Right lobe of liver (tissue), 6 donors: ENCODE results near the gene C2CD3. TPM values are rescaled to one million over a fixed set of nuclear protein-coding genes. Genes with fewer than 3 reads are reported as not detected.
A peak's percentile ranks its signal among the peaks of the same experiment; 100 is the strongest.

Experiments used
- ATAC-seq, 4 donors: fragments of 200-7000 bp; cut with Tn5 transposase; one replicate each; pipeline ENCODE4 v1.9.1; 2020; ENCODE audit warnings: mild to moderate bottlenecking in 4 of 4, moderate library complexity in 4 of 4
- DNase-seq, 3 donors: peaks; one replicate each; pipeline ENCODE4 v3.0.0-alpha.2; 2020
- H3K27ac ChIP-seq, 3 donors: fragments of 200-600 bp; one replicate each; pipeline ENCODE4 v1.8.0; 2022
- H3K27me3 ChIP-seq, 2 donors: fragments of 200-600 bp; one replicate each; pipeline ENCODE4 v1.8.0; 2022
- H3K36me3 ChIP-seq, 4 donors: fragments of 200-600 bp; sonication (generic) in 1 of 4; one replicate each; pipeline versions ENCODE4 v1.5.1 to v1.8.0; 2017 to 2022; ENCODE audit warnings: control low read depth in 1 of 4
- H3K4me1 ChIP-seq, 4 donors: fragments of 200-600 bp; sonication (generic) in 1 of 4; one replicate each; pipeline versions ENCODE4 v1.5.1 to v1.8.0; 2017 to 2022; ENCODE audit warnings: control low read depth in 1 of 4
- H3K4me3 ChIP-seq, 3 donors: fragments of 200-600 bp; one replicate each; pipeline ENCODE4 v1.8.0; 2022
- H3K9me3 ChIP-seq, 4 donors: fragments of 200-600 bp; sonication (generic) in 1 of 4; one replicate each; pipeline versions ENCODE4 v1.5.1 to v1.8.0; 2017 to 2022; ENCODE audit warnings: control low read depth in 1 of 4
- CTCF ChIP-seq, 4 donors: fragments of 200-600 bp in 3 of 4; fragments of 450-650 bp in 1 of 4; IDR thresholded peaks; one replicate each; pipeline versions ENCODE4 v1.5.1 to v1.8.0; 2016 to 2022; ENCODE audit warnings: antibody characterized with exemption in 4 of 4, mild to moderate bottlenecking in 2 of 4
- POLR2A ChIP-seq: fragments of 450-650 bp; IDR thresholded peaks from one replicate; pipeline ENCODE4 v1.6.1; 2017; ENCODE audit warnings: antibody characterized with exemption, mild to moderate bottlenecking
- WGBS: methylation state at CpG from one replicate; pipeline ENCODE4 v1.1.6; 2018; ENCODE audit warnings: low coverage, low lambda C conversion rate; ENCODE audit not compliant: insufficient coverage; ENCODE audit errors: missing lambda C conversion rate; 5-methylcytosine and 5-hydroxymethylcytosine counted together
- intact Hi-C, 2 donors: fragments of 100-400 bp; cut with DNase I; formaldehyde crosslinking; loops; one replicate each; pipeline versions ENCODE4 v1.11.2 to v1.14.1; 2022
- total RNA-seq, 6 experiments: library from RNA; depleted of rRNA in 2 of 6; stranded (reverse); fragments of >200 nt in 2 of 6; fragmentation: NEBNext Ultra II Directional in 3 of 6; extraction: Animal tissue kit (Norgen Biotek cat#: 25700) in 3 of 6; gene quantifications; one replicate each; pipeline versions ENCODE4 v1.1.0 to v1.2.4, GENCODE V29; 2016 to 2023
- donor health status: DM: no; HTN: yes; CAD: no.
- donor health status: DM: no; HTN: no; CAD: no.
- donor health status: DM: no; HTN: no; CAD: no.
- donor health status: DM: no; HTN: yes; CAD: no.
- donor health status: DM: no; HTN: yes; CAD: no.

Gene C2CD3
- total RNA-seq, 6 experiments from 2014 or later: 4.8 to 9.6 (median 7.4) TPM

- Histone ChIP-seq H3K4me3 (no peak overlapping the region), H3K9me3 (no peaks in the 10 kb centered on the region), H3K27ac (no peak overlapping the region), H3K4me1 (no peaks in the 10 kb centered on the region), H3K36me3 (peaks cover 0 to 10% (median 2%) of the 10 kb centered on the region in 4 donors), H3K27me3 (no peaks in the 10 kb centered on the region)
- intact Hi-C loops: no loop called here
- no peak for TF ChIP-seq CTCF (IDR thresholded peaks at IDR 0.05)
- TF ChIP-seq POLR2A: no peak
- WGBS: 82% methylated on average over 7 of the region's 9 CpGs
- DNase-seq: no peak
- ATAC-seq: no peak
Observed at GRCh38 chr11:74030723-74031676, 139.8 kb downstream of the C2CD3 start.

GRCh38 chr11:74025467-74026166, 145.2 kb downstream of the C2CD3 start:
- DNase-seq (no peak), ATAC-seq (peak in 2 of 4 donors; percentile 20 to 40)
- WGBS: 75% methylated on average over 4 of the region's 7 CpGs
- no peaks in the 10 kb centered on the region for H3K4me1 ChIP-seq
- intact Hi-C loops: no loop called here
- no peaks in the 10 kb centered on the region for H3K27me3 ChIP-seq
- H3K9me3 ChIP-seq: no peaks in the 10 kb centered on the region
- TF ChIP-seq POLR2A (no peak), CTCF (IDR thresholded peaks at IDR 0.05) (no peak)
- no peak overlapping the region for H3K4me3 ChIP-seq
- no peaks in the 10 kb centered on the region for H3K36me3 ChIP-seq
- H3K27ac ChIP-seq: no peak overlapping the region

- Histone ChIP-seq H3K4me1 (peaks cover 0 to 10% (median 4%) of the 10 kb centered on the region in 4 donors), H3K27me3 (no peaks in the 10 kb centered on the region), H3K4me3 (no peak overlapping the region), H3K9me3 (no peaks in the 10 kb centered on the region), H3K36me3 (no peaks in the 10 kb centered on the region), H3K27ac (no peak overlapping the region)
- TF ChIP-seq CTCF (IDR thresholded peaks at IDR 0.05) (no peak), POLR2A (no peak)
- DNase-seq: no peak
- ATAC-seq: no peak
- intact Hi-C loops: no loop called here
- WGBS: 52% methylated on average over 2 of the region's 2 CpGs
Observed at GRCh38 chr11:74024261-74025029, 146.4 kb downstream of the C2CD3 start.

DNA sequence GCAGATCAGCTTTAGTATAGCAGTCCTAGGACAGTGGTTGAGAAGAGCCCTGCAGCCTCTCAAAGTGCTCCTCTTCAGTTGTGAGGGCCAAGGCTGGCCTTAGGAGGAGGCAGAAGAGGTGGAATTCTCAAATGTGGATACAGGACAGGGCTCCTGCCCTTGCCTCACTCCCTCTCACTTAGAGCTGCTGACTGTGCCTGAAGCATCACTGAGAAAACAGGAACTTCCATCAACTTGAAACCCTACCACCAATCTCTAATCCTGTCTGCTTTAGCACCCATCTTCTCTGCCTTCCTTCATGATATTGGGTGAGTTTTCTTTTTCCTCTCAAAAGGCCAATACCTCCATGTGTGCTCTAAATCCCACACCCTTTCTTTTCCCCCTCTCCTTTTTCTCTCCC, 147.5 kb downstream of the C2CD3 start:
- no peak for DNase-seq
- H3K9me3 ChIP-seq: no peaks in the 10 kb centered on the region
- peaks cover 0 to 20% (median 11%) of the 10 kb centered on the region in 4 donors for H3K4me1 ChIP-seq
- no peaks in the 10 kb centered on the region for H3K27me3 ChIP-seq
- no peak overlapping the region for H3K4me3 ChIP-seq
- no peaks in the 10 kb centered on the region for H3K36me3 ChIP-seq
- TF ChIP-seq POLR2A (no peak), CTCF (IDR thresholded peaks at IDR 0.05) (no peak)
- H3K27ac ChIP-seq: no peak overlapping the region
- intact Hi-C loops: no loop called here
- no peak for ATAC-seq
